ENCODE results near the gene NPAS1.
"Not testable (repeated sequence)": the region's sequence is repeated elsewhere in the genome, so short reads cannot be mapped to it uniquely, and the experiment has no call there.

The NPAS1 gene

DNA sequence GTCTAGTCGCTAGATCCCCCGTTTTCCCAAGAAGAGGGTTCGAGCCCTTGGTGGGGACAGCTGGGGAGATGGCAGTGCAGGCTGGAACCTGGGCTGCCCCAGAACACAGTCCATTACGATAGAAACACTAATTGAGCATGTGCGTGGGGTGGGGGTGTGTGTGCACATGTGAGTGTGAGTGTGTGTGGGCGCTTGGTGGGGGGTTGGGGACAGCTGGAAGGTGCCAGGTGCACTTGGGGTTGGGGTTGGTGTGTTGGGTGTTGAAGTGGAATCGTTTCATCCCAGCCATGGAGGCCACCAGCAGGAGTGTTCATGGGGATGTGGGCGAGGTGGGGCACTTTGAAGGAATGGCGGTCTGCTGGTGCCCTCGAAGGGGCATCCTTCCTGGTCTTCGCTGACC, 18.1 kb upstream of the NPAS1 start:
- Histone ChIP-seq H3K9me3 (ENCODE audit: control insufficient read depth in 5 of 5, low read length in 5 of 5) (peaks cover 0 to 4% (median 0%) of the 10 kb centered on the region in 5 donors), H3K36me3 (ENCODE audit: control insufficient read depth in 5 of 5, insufficient read depth in 5 of 5, low read length in 5 of 5) (peaks cover 0 to 46% (median 44%) of the 10 kb centered on the region in 5 donors), H3K4me3 (ENCODE audit: low read depth in 1 of 5, low read length in 5 of 5) (no peak overlapping the region), H3K27ac (ENCODE audit: low read depth, low read length) (no peak overlapping the region), H3K9ac (ENCODE audit: low read length in 5 of 5) (no peak overlapping the region), H3K4me1 (ENCODE audit: control insufficient read depth in 5 of 5, insufficient read depth in 5 of 5, low read length in 5 of 5) (peaks cover 2 to 15% (median 13%) of the 10 kb centered on the region in 5 donors), H3K27me3 (ENCODE audit: control insufficient read depth in 5 of 5, insufficient read depth in 4 of 5, low read length in 5 of 5) (peaks cover 8 to 25% (median 11%) of the 10 kb centered on the region in 5 donors)

GRCh38 chr19:47002106-47002766, 17.4 kb upstream of the NPAS1 start:
- H3K36me3 ChIP-seq (ENCODE audit: control insufficient read depth in 5 of 5, insufficient read depth in 5 of 5, low read length in 5 of 5): peaks cover 0 to 43% (median 42%) of the 10 kb centered on the region in 5 donors
- H3K9me3 ChIP-seq (ENCODE audit: control insufficient read depth in 5 of 5, low read length in 5 of 5): peaks cover 0 to 4% (median 0%) of the 10 kb centered on the region in 5 donors
- H3K27me3 ChIP-seq (ENCODE audit: control insufficient read depth in 5 of 5, insufficient read depth in 4 of 5, low read length in 5 of 5): peaks cover 8 to 28% (median 11%) of the 10 kb centered on the region in 5 donors
- peaks cover 2 to 15% (median 13%) of the 10 kb centered on the region in 5 donors for H3K4me1 ChIP-seq (ENCODE audit: control insufficient read depth in 5 of 5, insufficient read depth in 5 of 5, low read length in 5 of 5)
- no peak overlapping the region for H3K4me3 ChIP-seq (ENCODE audit: low read depth in 1 of 5, low read length in 5 of 5)
- H3K27ac ChIP-seq (ENCODE audit: low read depth, low read length): no peak overlapping the region
- H3K9ac ChIP-seq (ENCODE audit: low read length in 5 of 5): no peak overlapping the region

- Histone ChIP-seq H3K4me3 (ENCODE audit: low read depth in 1 of 5, low read length in 5 of 5) (no peak overlapping the region), H3K9ac (ENCODE audit: low read length in 5 of 5) (no peak overlapping the region), H3K36me3 (ENCODE audit: control insufficient read depth in 5 of 5, insufficient read depth in 5 of 5, low read length in 5 of 5) (peaks cover 0 to 38% (median 37%) of the 10 kb centered on the region in 5 donors)
Observed at GRCh38 chr19:47002853-47003610, 16.6 kb upstream of the NPAS1 start.

DNA sequence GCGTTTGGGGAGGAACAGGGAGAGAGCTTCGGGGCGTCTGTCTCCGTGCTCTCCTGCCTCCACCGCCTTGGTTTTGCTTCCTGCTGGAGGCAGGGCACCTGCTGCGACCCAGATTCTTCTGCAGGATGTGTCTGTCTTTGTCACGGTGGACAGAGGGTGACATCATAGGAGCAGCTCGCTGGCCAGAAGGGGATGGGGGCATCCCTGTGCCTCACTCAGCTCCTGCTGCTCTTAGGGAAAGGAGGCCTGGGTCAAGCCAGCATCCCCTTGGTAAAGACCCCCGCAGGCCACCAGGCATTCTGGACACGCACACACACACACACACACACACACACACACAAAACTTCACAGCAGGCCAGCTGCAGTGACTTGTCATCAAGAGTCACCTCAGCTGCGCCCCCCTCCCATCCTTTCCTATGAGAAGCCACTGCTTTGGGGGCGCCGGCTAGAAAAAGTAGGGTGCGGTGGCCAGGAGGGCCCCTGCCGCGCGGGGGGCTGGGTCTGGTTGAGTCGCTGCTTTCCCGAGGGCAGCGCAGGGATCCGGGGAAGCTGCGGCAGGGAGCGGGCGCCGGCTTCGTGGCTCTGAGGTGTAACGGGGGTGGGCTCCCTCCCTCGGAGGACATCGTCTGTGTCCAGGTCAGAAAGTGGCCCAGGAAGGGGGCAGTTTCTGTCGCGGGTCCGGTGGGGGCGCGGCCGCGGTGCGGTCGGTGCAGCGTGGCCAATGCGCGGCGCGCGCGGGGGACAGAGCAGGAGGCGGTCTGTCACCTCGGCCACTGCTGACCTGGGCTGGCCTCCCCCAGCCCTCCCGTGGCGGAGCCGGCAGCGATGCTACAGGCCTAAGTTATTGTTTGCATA, 15.8 kb upstream of the NPAS1 start:
- H3K36me3 ChIP-seq (ENCODE audit: control insufficient read depth in 5 of 5, insufficient read depth in 5 of 5, low read length in 5 of 5): peaks cover 0 to 32% (median 29%) of the 10 kb centered on the region in 5 donors
- H3K27ac ChIP-seq (ENCODE audit: low read depth, low read length): no peak overlapping the region
- no peak overlapping the region for H3K9ac ChIP-seq (ENCODE audit: low read length in 5 of 5)
- H3K9me3 ChIP-seq (ENCODE audit: control insufficient read depth in 5 of 5, low read length in 5 of 5): peaks cover 0 to 4% (median 0%) of the 10 kb centered on the region in 5 donors
- H3K4me1 ChIP-seq (ENCODE audit: control insufficient read depth in 5 of 5, insufficient read depth in 5 of 5, low read length in 5 of 5): peaks cover 2 to 15% (median 13%) of the 10 kb centered on the region in 5 donors
- no peak overlapping the region for H3K4me3 ChIP-seq (ENCODE audit: low read depth in 1 of 5, low read length in 5 of 5)
- peaks cover 8 to 34% (median 16%) of the 10 kb centered on the region in 5 donors for H3K27me3 ChIP-seq (ENCODE audit: control insufficient read depth in 5 of 5, insufficient read depth in 4 of 5, low read length in 5 of 5)

More at GRCh38 chr19:47002853-47003610, 16.6 kb upstream of the NPAS1 start:
- peaks cover 2 to 15% (median 13%) of the 10 kb centered on the region in 5 donors for H3K4me1 ChIP-seq (ENCODE audit: control insufficient read depth in 5 of 5, insufficient read depth in 5 of 5, low read length in 5 of 5)
- no peak overlapping the region for H3K27ac ChIP-seq (ENCODE audit: low read depth, low read length)
- H3K27me3 ChIP-seq (ENCODE audit: control insufficient read depth in 5 of 5, insufficient read depth in 4 of 5, low read length in 5 of 5): peaks cover 8 to 29% (median 15%) of the 10 kb centered on the region in 5 donors
- H3K9me3 ChIP-seq (ENCODE audit: control insufficient read depth in 5 of 5, low read length in 5 of 5): peaks cover 0 to 4% (median 0%) of the 10 kb centered on the region in 5 donors

DNA sequence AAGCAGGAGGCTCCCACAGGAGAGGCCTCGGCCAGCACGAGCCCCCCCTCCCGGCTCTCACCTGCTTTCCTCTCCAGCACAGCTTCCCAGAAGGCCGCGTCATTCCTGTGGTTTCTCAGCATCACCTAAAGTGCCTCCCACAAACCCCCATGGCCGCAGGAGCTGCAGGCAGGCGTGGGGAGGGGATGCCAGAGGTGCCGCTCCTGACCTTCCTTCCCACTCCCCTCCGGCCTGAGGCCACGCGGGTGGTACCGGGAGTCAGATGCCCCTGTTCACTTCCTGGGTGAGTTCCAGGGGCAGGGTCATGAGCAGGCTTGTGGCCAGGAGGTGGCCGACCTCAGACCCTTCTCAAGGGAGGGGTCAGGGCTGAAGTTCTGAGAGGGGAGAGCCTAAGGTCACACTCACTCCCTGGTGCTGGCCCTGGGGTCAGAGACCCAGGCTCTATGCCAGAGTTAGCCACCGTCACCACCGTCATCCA, 14.4 kb upstream of the NPAS1 start:
- Histone ChIP-seq H3K36me3 (ENCODE audit: control insufficient read depth in 5 of 5, insufficient read depth in 5 of 5, low read length in 5 of 5) (peaks cover 0 to 19% (median 16%) of the 10 kb centered on the region in 5 donors), H3K9ac (ENCODE audit: low read length in 5 of 5) (no peak overlapping the region), H3K4me3 (ENCODE audit: low read depth in 1 of 5, low read length in 5 of 5) (no peak overlapping the region), H3K9me3 (ENCODE audit: control insufficient read depth in 5 of 5, low read length in 5 of 5) (peaks cover 0 to 4% (median 0%) of the 10 kb centered on the region in 5 donors), H3K27me3 (ENCODE audit: control insufficient read depth in 5 of 5, insufficient read depth in 4 of 5, low read length in 5 of 5) (peaks cover 8 to 34% (median 16%) of the 10 kb centered on the region in 5 donors), H3K27ac (ENCODE audit: low read depth, low read length) (no peak overlapping the region), H3K4me1 (ENCODE audit: control insufficient read depth in 5 of 5, insufficient read depth in 5 of 5, low read length in 5 of 5) (peaks cover 2 to 15% (median 13%) of the 10 kb centered on the region in 5 donors)

- Histone ChIP-seq H3K9me3 (ENCODE audit: control insufficient read depth in 5 of 5, low read length in 5 of 5) (peaks cover 0 to 4% (median 0%) of the 10 kb centered on the region in 5 donors), H3K27me3 (ENCODE audit: control insufficient read depth in 5 of 5, insufficient read depth in 4 of 5, low read length in 5 of 5) (peaks cover 8 to 34% (median 16%) of the 10 kb centered on the region in 5 donors), H3K4me3 (ENCODE audit: low read depth in 1 of 5, low read length in 5 of 5) (no peak overlapping the region), H3K36me3 (ENCODE audit: control insufficient read depth in 5 of 5, insufficient read depth in 5 of 5, low read length in 5 of 5) (peaks cover 0 to 12% (median 10%) of the 10 kb centered on the region in 5 donors), H3K9ac (ENCODE audit: low read length in 5 of 5) (no peak overlapping the region), H3K4me1 (ENCODE audit: control insufficient read depth in 5 of 5, insufficient read depth in 5 of 5, low read length in 5 of 5) (peaks cover 2 to 15% (median 13%) of the 10 kb centered on the region in 5 donors), H3K27ac (ENCODE audit: low read depth, low read length) (no peak overlapping the region)
Observed at GRCh38 chr19:47005873-47006272, 13.8 kb upstream of the NPAS1 start.

- Histone ChIP-seq H3K4me3 (ENCODE audit: low read depth in 1 of 5, low read length in 5 of 5) (no peak overlapping the region), H3K36me3 (ENCODE audit: control insufficient read depth in 5 of 5, insufficient read depth in 5 of 5, low read length in 5 of 5) (peaks cover 0 to 6% (median 3%) of the 10 kb centered on the region in 5 donors), H3K4me1 (ENCODE audit: control insufficient read depth in 5 of 5, insufficient read depth in 5 of 5, low read length in 5 of 5) (peaks cover 2 to 15% (median 13%) of the 10 kb centered on the region in 5 donors), H3K9me3 (ENCODE audit: control insufficient read depth in 5 of 5, low read length in 5 of 5) (peaks cover 0 to 4% (median 0%) of the 10 kb centered on the region in 5 donors), H3K27me3 (ENCODE audit: control insufficient read depth in 5 of 5, insufficient read depth in 4 of 5, low read length in 5 of 5) (peaks cover 8 to 34% (median 16%) of the 10 kb centered on the region in 5 donors), H3K27ac (ENCODE audit: low read depth, low read length) (no peak overlapping the region), H3K9ac (ENCODE audit: low read length in 5 of 5) (no peak overlapping the region)
Observed at GRCh38 chr19:47006496-47006895, 13.1 kb upstream of the NPAS1 start.

GRCh38 chr19:47010549-47010948, 9.1 kb upstream of the NPAS1 start:
- H3K4me1 ChIP-seq (ENCODE audit: control insufficient read depth in 5 of 5, insufficient read depth in 5 of 5, low read length in 5 of 5); H3K9me3 ChIP-seq (ENCODE audit: control insufficient read depth in 5 of 5, low read length in 5 of 5): not testable (repeated sequence)

DNA sequence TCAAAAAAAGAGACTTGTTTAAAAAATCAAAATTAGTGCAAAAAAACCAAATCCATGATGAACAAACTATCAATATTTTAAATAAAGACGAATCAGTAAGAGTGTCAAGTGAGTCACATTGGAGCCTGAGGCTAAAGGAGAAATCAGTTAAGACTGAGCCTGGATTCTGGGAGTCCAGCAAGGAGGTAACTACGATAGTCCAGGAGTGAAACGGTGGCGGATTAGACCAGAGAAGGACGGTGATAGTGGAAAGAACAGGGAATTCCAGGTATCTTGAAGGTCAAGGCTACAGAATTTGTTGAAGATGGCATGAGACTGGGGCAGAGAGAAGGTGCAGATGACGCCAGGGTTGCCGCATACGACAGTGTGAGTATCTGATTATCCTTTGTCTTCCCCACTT, 7.0 kb upstream of the NPAS1 start:
- no peak overlapping the region for H3K27ac ChIP-seq (ENCODE audit: low read depth, low read length)
- H3K4me3 ChIP-seq (ENCODE audit: low read depth in 1 of 5, low read length in 5 of 5): no peak overlapping the region
- H3K9me3 ChIP-seq (ENCODE audit: control insufficient read depth in 5 of 5, low read length in 5 of 5): no peaks in the 10 kb centered on the region
- peaks cover 0 to 8% (median 4%) of the 10 kb centered on the region in 5 donors for H3K4me1 ChIP-seq (ENCODE audit: control insufficient read depth in 5 of 5, insufficient read depth in 5 of 5, low read length in 5 of 5)
- H3K36me3 ChIP-seq (ENCODE audit: control insufficient read depth in 5 of 5, insufficient read depth in 5 of 5, low read length in 5 of 5): no peaks in the 10 kb centered on the region
- H3K9ac ChIP-seq (ENCODE audit: low read length in 5 of 5): no peak overlapping the region
- peaks cover 0 to 7% (median 5%) of the 10 kb centered on the region in 5 donors for H3K27me3 ChIP-seq (ENCODE audit: control insufficient read depth in 5 of 5, insufficient read depth in 4 of 5, low read length in 5 of 5)

More at GRCh38 chr19:47010549-47010948, 9.1 kb upstream of the NPAS1 start:
- peaks cover 0 to 16% (median 5%) of the 10 kb centered on the region in 5 donors for H3K27me3 ChIP-seq (ENCODE audit: control insufficient read depth in 5 of 5, insufficient read depth in 4 of 5, low read length in 5 of 5)
- H3K27ac ChIP-seq (ENCODE audit: low read depth, low read length); H3K9ac ChIP-seq (ENCODE audit: low read length in 5 of 5); H3K36me3 ChIP-seq (ENCODE audit: control insufficient read depth in 5 of 5, insufficient read depth in 5 of 5, low read length in 5 of 5); H3K4me3 ChIP-seq (ENCODE audit: low read depth in 1 of 5, low read length in 5 of 5): not testable (repeated sequence)
